Lung (tissue), 12 donors: ENCODE measurements around the gene CASP12. TPM values are rescaled to one million over a fixed set of nuclear protein-coding genes. Genes with fewer than 3 reads are reported as not detected.

ENCODE experiments used
- ATAC-seq: fragments of 200-7000 bp; cut with Tn5 transposase; one replicate; pipeline ENCODE4 v1.9.1; 2020; ENCODE audit warnings: moderate number of reproducible peaks; ENCODE audit not compliant: insufficient read depth, low FRiP score
- DNase-seq, 3 donors: peaks; one replicate each; pipeline ENCODE4 v3.0.0-alpha.2; 2013 to 2017
- H3K27ac ChIP-seq, 2 donors: one replicate each; pipeline ENCODE4 v1.5.1; 2013; ENCODE audit warnings: mild to moderate bottlenecking in 2 of 2, moderate library complexity in 2 of 2, control low read depth in 1 of 2, inconsistent platforms in 1 of 2, low read depth in 1 of 2, low read length in 1 of 2
- H3K27me3 ChIP-seq, 3 donors: one replicate each; pipeline ENCODE4 v1.5.1; 2013; ENCODE audit warnings: low read length in 2 of 3; ENCODE audit not compliant: control insufficient read depth in 3 of 3, insufficient read depth in 3 of 3
- H3K36me3 ChIP-seq, 4 donors: one replicate each; pipeline ENCODE4 v1.5.1; 2013; ENCODE audit warnings: low read length in 4 of 4, mild to moderate bottlenecking in 1 of 4, moderate library complexity in 1 of 4; ENCODE audit not compliant: control insufficient read depth in 4 of 4, insufficient read depth in 4 of 4
- H3K4me1 ChIP-seq, 5 donors: one replicate each; pipeline ENCODE4 v1.5.1; 2013; ENCODE audit warnings: low read length in 5 of 5, mild to moderate bottlenecking in 2 of 5, moderate library complexity in 1 of 5; ENCODE audit not compliant: control insufficient read depth in 5 of 5, insufficient read depth in 5 of 5
- H3K4me3 ChIP-seq: one replicate; pipeline ENCODE4 v1.5.1; 2013; ENCODE audit warnings: mild to moderate bottlenecking, control low read depth, moderate library complexity
- H3K9ac ChIP-seq, 2 donors: one replicate each; pipeline ENCODE4 v1.5.1; 2013; ENCODE audit warnings: low read length in 2 of 2, control low read depth in 1 of 2; ENCODE audit not compliant: insufficient read depth in 1 of 2
- H3K9me3 ChIP-seq, 4 donors: one replicate each; pipeline ENCODE4 v1.5.1; 2013; ENCODE audit warnings: low read length in 3 of 4, mild to moderate bottlenecking in 1 of 4, moderate library complexity in 1 of 4; ENCODE audit not compliant: control insufficient read depth in 4 of 4, insufficient read depth in 3 of 4
- WGBS, 2 donors: extraction: QIAGEN DNeasy Blood & Tissue Kit; methylation state at CpG; one replicate each; pipeline ENCODE4 v1.1.7; 2013; 5-methylcytosine and 5-hydroxymethylcytosine counted together
- polyA plus RNA-seq, 2 donors: library from polyadenylated mRNA; stranded (reverse); fragments of 200-250 nt; gene quantifications; one replicate each; pipeline ENCODE4 v1.2.1, GENCODE V29; 2013
- total RNA-seq, 2 donors: library from RNA; depleted of rRNA in 1 of 2; stranded (reverse); fragments of >200 nt in 1 of 2; gene quantifications; one replicate each; pipeline ENCODE4 v1.2.1, GENCODE V29; 2014 to 2021
- TF ChIP-seq, protein P1 (sequence below): IDR thresholded peaks from 2 replicates; pipeline ENCODE4 v1.5.1; 2012; ENCODE audit warnings: mild to moderate bottlenecking; ENCODE audit errors: control extremely low read depth, extremely low read depth
- donor health status: control.
- donor health status: control.
- donor health status: Bipolar disorder and iron deficiency.
- donor health status: healthy.
- donor health status: DM: yes; HTN: yes; CAD: no.

CASP12 gene
- total and polyA plus RNA-seq, 4 donors, result 0.15 to 1.1 (median 0.61) TPM

DNA sequence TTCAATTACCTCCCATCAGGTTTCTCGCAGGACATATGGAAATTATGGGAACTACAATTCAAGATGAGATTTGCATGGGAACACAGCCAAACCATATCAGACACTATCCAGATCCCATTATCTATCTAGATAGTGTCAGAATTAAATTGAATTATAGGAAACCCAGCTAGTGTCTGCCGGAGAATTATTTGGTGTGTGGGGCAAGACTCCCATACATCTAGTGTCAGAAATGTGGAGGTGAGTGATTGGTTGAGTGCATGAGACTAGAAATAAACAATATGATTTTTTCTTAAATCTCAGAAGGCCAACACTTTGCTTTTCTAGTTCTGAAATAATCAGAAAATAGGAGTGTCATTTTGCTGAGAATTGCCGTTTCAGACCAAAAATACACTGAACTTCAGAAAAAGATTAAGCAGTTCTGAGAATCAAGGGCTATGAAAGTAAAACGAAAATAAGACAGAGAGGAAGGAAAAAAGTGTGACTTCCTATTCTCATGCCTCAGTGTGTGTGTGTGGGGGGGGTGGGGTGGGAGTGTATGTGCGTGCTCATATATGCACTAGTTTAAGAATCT is 21.3 kb downstream of the CASP12 start:
- no peak for ATAC-seq
- WGBS, 2 donors, result 51% methylated on average over 5 of the region's 5 CpGs
- Histone ChIP-seq H3K4me1 (no peaks in the 10 kb centered on the region), H3K4me3 (no peak overlapping the region), H3K27me3 (no peaks in the 10 kb centered on the region), H3K36me3 (no peaks in the 10 kb centered on the region), H3K9ac (no peak overlapping the region), H3K27ac (no peak overlapping the region), H3K9me3 (peaks cover 0 to 3% (median 0%) of the 10 kb centered on the region in 4 donors)
- TF ChIP-seq, protein P1, sequence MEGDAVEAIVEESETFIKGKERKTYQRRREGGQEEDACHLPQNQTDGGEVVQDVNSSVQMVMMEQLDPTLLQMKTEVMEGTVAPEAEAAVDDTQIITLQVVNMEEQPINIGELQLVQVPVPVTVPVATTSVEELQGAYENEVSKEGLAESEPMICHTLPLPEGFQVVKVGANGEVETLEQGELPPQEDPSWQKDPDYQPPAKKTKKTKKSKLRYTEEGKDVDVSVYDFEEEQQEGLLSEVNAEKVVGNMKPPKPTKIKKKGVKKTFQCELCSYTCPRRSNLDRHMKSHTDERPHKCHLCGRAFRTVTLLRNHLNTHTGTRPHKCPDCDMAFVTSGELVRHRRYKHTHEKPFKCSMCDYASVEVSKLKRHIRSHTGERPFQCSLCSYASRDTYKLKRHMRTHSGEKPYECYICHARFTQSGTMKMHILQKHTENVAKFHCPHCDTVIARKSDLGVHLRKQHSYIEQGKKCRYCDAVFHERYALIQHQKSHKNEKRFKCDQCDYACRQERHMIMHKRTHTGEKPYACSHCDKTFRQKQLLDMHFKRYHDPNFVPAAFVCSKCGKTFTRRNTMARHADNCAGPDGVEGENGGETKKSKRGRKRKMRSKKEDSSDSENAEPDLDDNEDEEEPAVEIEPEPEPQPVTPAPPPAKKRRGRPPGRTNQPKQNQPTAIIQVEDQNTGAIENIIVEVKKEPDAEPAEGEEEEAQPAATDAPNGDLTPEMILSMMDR, result no peak
- DNase-seq, result no peak

DNA sequence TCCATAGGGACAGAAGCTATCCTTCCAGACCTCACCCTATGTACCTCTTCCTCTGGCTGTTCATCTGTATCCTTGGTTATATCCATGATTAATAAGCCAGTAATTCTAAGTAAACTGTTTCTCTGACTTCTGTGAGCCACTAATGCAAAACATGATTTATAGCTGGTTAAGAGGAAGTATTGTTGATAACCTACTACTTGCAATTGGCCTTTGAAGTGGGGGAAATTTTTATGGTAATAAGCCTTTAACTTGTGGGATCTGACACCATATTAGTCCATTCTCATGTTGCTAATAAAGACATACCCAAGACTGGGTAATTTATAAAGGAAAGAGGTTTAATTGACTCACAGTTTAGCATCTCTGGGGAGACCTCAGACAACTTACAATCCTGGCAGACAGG is 21.9 kb downstream of the CASP12 start:
- H3K4me1 ChIP-seq, result no peaks in the 10 kb centered on the region
- H3K27ac ChIP-seq, result no peak overlapping the region
- no peak overlapping the region for H3K9ac ChIP-seq
- H3K27me3 ChIP-seq, result no peaks in the 10 kb centered on the region
- TF ChIP-seq, protein P1, result no peak
- no peaks in the 10 kb centered on the region for H3K36me3 ChIP-seq
- no peak overlapping the region for H3K4me3 ChIP-seq
- no peak for ATAC-seq
- H3K9me3 ChIP-seq, result peaks cover 0 to 3% (median 0%) of the 10 kb centered on the region in 4 donors
- DNase-seq, result no peak

DNA sequence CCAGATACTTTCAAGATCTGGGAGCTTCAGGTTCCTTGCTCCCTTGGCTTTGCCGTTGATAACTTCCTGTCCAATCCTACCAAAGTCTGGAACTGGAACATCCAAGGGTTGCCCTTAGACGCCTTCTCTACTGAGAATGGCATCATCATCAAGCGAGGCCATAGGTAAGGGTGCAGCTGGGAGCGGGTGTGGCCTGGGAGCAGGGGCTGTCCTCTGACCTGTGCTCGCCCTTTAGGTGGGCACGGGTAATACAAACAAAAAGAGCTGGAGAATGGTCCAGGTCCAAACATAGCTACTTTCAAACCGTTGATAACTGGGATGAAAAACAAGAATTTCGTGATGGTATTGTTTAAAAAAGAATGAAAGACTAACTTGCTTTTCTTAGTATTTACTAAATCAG is 25.0 kb downstream of the CASP12 start:
- Histone ChIP-seq H3K4me3 (no peak overlapping the region), H3K27me3 (no peaks in the 10 kb centered on the region), H3K9ac (no peak overlapping the region), H3K9me3 (peaks cover 0 to 3% (median 0%) of the 10 kb centered on the region in 4 donors), H3K36me3 (no peaks in the 10 kb centered on the region), H3K4me1 (peaks cover 0 to 2% (median 0%) of the 10 kb centered on the region in 5 donors), H3K27ac (no peak overlapping the region)
- no peak for DNase-seq
- TF ChIP-seq, protein P1, result no peak
- ATAC-seq, result no peak
- WGBS, 2 donors, result 81 to 85% methylated on average over 8 of the region's 8 CpGs

- H3K27me3 ChIP-seq, result no peaks in the 10 kb centered on the region
- H3K27ac ChIP-seq, result no peak overlapping the region
- WGBS, 2 donors, result 72 to 83% methylated on average over 3 of the region's 3 CpGs
Observed at GRCh38 chr11:104872393-104872792, 25.9 kb downstream of the CASP12 start.

More at GRCh38 chr11:104872393-104872792, 25.9 kb downstream of the CASP12 start:
- no peaks in the 10 kb centered on the region for H3K36me3 ChIP-seq
- no peak overlapping the region for H3K4me3 ChIP-seq
- TF ChIP-seq, protein P1, result no peak
- ATAC-seq (no peak), DNase-seq (no peak)
- peaks cover 0 to 3% (median 0%) of the 10 kb centered on the region in 4 donors for H3K9me3 ChIP-seq
- peaks cover 0 to 2% (median 0%) of the 10 kb centered on the region in 5 donors for H3K4me1 ChIP-seq
- H3K9ac ChIP-seq, result no peak overlapping the region
